Inflammatory macrophage treated with lipopolysaccharide for 4 hours (primary cell): ENCODE measurements around the gene OR6C2.
"Not testable (repeated sequence)": the region's sequence is repeated elsewhere in the genome, so short reads cannot be mapped to it uniquely, and the experiment has no call there.

Source experiments
- DNase-seq: peaks from one replicate; pipeline ENCODE4 v3.0.0-alpha.2; 2020

OR6C2 gene

DNA sequence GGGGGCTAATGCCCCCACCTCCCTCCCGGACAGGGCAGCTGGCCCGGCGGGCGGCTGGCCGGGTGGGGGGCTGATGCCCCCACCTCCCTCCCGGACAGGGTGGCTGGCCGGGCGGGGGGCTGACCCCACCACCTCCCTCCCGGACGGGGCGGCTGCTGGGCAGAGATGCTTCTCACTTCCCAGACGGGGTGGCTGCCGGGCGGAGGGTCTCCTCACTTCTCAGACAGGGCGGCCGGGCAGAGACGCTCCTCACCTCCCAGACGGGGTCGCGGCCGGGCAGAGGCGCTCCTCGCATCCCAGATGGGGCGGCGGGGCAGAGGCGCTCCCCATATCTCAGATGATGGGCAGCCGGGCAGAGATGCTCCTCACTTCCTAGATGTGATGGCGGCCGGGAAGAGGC lies 35.3 kb downstream of the OR6C2 start:
- not testable (repeated sequence) for DNase-seq

DNA sequence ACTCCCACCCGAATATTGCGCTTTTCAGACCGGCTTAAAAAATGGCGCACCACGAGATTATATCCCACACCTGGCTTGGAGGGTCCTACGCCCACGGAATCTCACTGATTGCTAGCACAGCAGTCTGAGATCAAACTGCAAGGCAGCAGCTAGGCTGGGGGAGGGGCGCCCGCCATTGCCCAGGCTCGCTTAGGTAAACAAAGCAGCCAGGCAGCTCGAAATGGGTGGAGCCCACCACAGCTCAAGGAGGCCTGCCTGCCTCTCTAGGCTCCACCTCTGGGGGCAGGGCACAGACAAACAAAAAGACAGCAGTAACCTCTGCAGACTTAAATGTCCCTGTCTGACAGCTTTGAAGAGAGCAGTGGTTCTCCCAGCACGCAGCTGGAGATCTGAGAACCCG lies 40.4 kb downstream of the OR6C2 start:
- not testable (repeated sequence) for DNase-seq

DNA sequence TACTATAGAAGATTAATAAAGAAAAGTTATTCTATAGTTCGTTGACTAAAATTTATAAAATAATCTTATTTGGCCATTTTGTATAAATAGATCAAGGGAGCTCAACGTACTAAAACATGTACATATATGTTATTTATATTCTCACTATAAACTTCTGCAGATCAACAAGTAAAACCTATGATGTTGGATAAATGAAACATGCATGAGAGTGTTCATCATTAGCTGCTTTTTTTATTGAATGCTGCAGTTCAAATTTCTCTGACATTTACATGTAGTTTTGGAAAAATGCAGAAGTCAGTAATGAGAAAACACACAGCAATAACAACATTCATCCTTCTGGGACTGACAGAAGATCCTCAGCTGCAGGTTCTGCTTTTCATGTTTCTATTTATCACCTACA lies 48.2 kb downstream of the OR6C2 start, which contains the start of gene OR6C68:
TSS of gene OR6C68 (plus strand) at position 301 of the 400 bp plus-strand sequence. CDS start at position 301, 0 bp downstream.
- no peak for DNase-seq

DNA sequence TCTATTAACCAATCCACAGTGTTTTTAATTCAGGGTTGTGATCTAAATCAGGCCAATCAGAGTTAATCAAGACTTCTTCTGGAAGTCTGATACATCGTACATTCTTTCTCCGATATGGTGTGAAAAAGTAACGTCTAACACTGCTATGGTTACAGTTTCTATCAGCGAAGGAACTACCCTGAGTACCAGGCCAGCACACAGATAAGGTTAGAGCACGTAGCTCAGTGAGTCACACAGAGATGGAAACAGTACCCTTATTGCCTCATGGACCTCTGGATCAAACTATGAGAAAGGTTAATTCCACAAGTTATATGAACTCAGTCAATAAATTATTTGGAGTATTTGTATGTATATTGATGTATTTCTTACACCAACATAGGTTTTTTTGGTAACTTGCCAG lies 51.6 kb downstream of the OR6C2 start:
- no peak for DNase-seq

DNA sequence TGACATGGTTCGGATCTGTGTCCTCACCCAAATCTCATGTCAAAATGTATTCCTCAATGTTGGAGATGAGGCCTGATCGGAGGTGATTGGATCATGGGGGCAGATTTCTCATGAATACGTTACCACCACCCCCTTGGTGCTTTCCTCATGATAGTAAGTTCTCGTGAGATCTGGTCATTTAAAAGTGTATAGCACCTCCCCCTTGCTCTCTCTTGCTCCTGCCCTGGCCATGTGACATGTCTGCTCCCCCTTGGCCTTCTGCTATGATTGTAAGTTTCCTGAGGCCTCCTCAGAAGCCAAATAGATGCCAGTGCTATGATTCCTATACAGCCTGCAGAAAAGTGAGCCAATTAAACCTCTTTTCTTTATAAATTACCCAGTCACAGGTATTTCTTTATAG lies 55.4 kb downstream of the OR6C2 start:
- no peak for DNase-seq

DNA sequence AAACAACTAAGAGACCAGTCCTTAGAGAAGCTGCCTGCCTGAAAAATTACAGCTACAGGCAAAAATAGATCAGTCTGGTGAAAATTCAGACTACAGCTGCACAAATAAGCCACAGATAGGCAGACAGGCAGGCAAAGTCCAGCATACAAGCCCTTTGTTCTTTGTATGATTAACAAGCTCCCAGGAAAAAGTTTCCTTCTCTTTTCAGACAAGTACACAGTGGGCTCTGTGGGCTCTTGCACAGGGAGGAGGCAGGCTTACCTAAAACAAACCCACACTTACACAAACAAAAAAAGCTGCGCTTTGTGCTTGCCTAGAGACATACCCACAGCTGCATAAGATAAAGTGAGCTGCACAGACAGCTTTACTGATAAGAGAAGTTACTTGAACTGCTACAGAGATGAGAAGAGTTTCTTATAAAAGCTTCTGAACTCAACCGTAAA lies 56.0 kb downstream of the OR6C2 start:
- no peak for DNase-seq

DNA sequence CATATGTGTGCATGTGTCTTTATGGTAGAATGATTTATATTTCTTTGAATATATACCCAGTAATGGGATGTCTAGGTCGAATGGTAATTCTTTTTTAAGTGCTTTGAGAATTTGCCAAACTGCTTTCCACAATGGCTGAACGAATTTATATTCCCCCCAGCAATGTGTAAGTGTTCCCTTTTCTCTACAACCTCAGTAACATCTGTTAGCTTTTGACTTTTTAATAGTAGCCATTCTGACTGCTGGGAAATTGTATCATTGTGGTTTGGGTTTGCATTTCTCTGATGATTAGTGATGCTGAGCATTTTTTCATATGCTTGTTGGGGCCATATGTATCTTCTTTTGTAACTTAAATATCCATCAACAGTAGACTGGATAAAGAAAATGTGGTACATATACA lies 57.7 kb downstream of the OR6C2 start:
- DNase-seq = no peak
